Body of pancreas (tissue), 4 donors: ENCODE measurements around the gene DTHD1. TPM values are rescaled to one million over a fixed set of nuclear protein-coding genes. Genes with fewer than 3 reads are reported as not detected.
A peak's percentile ranks its signal among the peaks of the same experiment; 100 is the strongest.

Experiments used
- ATAC-seq: fragments of 150-250 bp; one replicate; pipeline ENCODE4 v1.9.1; 2016
- DNase-seq, 4 donors: peaks; one replicate each; pipeline ENCODE4 v3.0.0-alpha.2; 2019
- H3K27ac ChIP-seq, 4 donors: fragments of 200-600 bp; sonication (generic); 1 replicate in 3 of 4; 2 replicates in 1 of 4; pipeline versions ENCODE4 v1.5.1 to v1.6.1; 2016 to 2019; ENCODE audit warnings: mild to moderate bottlenecking in 1 of 4, mixed read lengths in 1 of 4, moderate library complexity in 1 of 4
- H3K27me3 ChIP-seq, 2 donors: fragments of 200-600 bp; sonication (generic); one replicate each; pipeline ENCODE4 v1.6.0; 2016; ENCODE audit warnings: mild to moderate bottlenecking in 1 of 2
- H3K36me3 ChIP-seq, 2 donors: fragments of 200-600 bp; sonication (generic); replicated peaks in 1 of 2; 2 replicates each; pipeline ENCODE4 v1.5.1; 2016; ENCODE audit warnings: low read depth in 2 of 2; ENCODE audit not compliant: insufficient read depth in 1 of 2
- H3K4me1 ChIP-seq: fragments of 200-600 bp; sonication (generic); one replicate; pipeline ENCODE4 v1.6.0; 2016
- H3K4me3 ChIP-seq, 2 donors: fragments of 200-600 bp; sonication (generic); 1 replicate in 1 of 2; 2 replicates in 1 of 2; pipeline ENCODE4 v1.5.1; 2016 to 2019
- H3K9me3 ChIP-seq, 3 donors: fragments of 200-600 bp; sonication (generic); 1 replicate in 2 of 3; 2 replicates in 1 of 3; pipeline ENCODE4 v1.5.1; 2016
- CTCF ChIP-seq, 7 experiments: fragments of 450-650 bp in 4 of 7; fragments of 200-600 bp in 3 of 7; sonication (generic) in 3 of 7; IDR thresholded peaks; one replicate each; pipeline ENCODE4 v1.5.1; 2016 to 2019; ENCODE audit warnings: antibody characterized with exemption in 7 of 7
- POLR2A ChIP-seq, 3 donors: fragments of 450-650 bp; IDR thresholded peaks; one replicate each; pipeline ENCODE4 v1.6.1; 2016; ENCODE audit warnings: antibody characterized with exemption in 3 of 3, mild to moderate bottlenecking in 2 of 3
- WGBS, 2 donors: methylation state at CpG; one replicate each; pipeline ENCODE4 v1.1.5; 2017; 5-methylcytosine and 5-hydroxymethylcytosine counted together
- intact Hi-C: fragments of 100-400 bp; cut with DNase I; formaldehyde crosslinking; loops from one replicate; pipeline ENCODE4 v1.15.1; 2023
- total RNA-seq, 2 donors: library from RNA; depleted of rRNA; stranded (reverse); fragments of >200 nt; gene quantifications; one replicate each; pipeline ENCODE4 v1.1.0, GENCODE V29; 2016

Gene DTHD1
- total RNA-seq, 2 donors from 2014 or later: under 0.01 TPM; not detected in 1

GRCh38 chr4:36304138-36304681 lies 22.8 kb downstream of the DTHD1 start:
- no peak overlapping the region for H3K27ac ChIP-seq
- H3K27me3 ChIP-seq: no peaks in the 10 kb centered on the region
- H3K9me3 ChIP-seq: no peaks in the 10 kb centered on the region
- no peak for ATAC-seq
- H3K4me1 ChIP-seq: no peaks in the 10 kb centered on the region
- no peaks in the 10 kb centered on the region for H3K36me3 ChIP-seq
- no peak for DNase-seq
- H3K4me3 ChIP-seq: no peak overlapping the region
- WGBS, 2 donors: 31% methylated on average over 1 of the region's 1 CpG
- TF ChIP-seq CTCF (IDR thresholded peaks at IDR 0.05): no peak
- no peak for TF ChIP-seq POLR2A (IDR thresholded peaks at IDR 0.05)
- intact Hi-C loops: no loop called here

GRCh38 chr4:36308150-36308549 lies 26.7 kb downstream of the DTHD1 start:
- ATAC-seq (no peak), DNase-seq (no peak)
- WGBS, 2 donors: 46 to 69% methylated on average over 2 of the region's 2 CpGs
- no peaks in the 10 kb centered on the region for H3K27me3 ChIP-seq
- no peaks in the 10 kb centered on the region for H3K9me3 ChIP-seq
- no peak overlapping the region for H3K4me3 ChIP-seq
- no peak for TF ChIP-seq CTCF (IDR thresholded peaks at IDR 0.05)
- no peak for TF ChIP-seq POLR2A (IDR thresholded peaks at IDR 0.05)
- intact Hi-C loops: no loop called here
- H3K4me1 ChIP-seq: no peaks in the 10 kb centered on the region
- H3K27ac ChIP-seq: no peak overlapping the region
- no peaks in the 10 kb centered on the region for H3K36me3 ChIP-seq

GRCh38 chr4:36310216-36310615 lies 28.8 kb downstream of the DTHD1 start:
- ATAC-seq (no peak), DNase-seq (no peak)
- Histone ChIP-seq H3K36me3 (no peaks in the 10 kb centered on the region), H3K4me3 (no peak overlapping the region), H3K27me3 (no peaks in the 10 kb centered on the region), H3K27ac (no peak overlapping the region), H3K9me3 (no peaks in the 10 kb centered on the region), H3K4me1 (no peaks in the 10 kb centered on the region)
- intact Hi-C loops: no loop called here
- 50 to 60% methylated on average over 4 of the region's 4 CpGs for WGBS, 2 donors
- no peak for TF ChIP-seq CTCF (IDR thresholded peaks at IDR 0.05)
- TF ChIP-seq POLR2A (IDR thresholded peaks at IDR 0.05): no peak

GRCh38 chr4:36310793-36311192 lies 29.4 kb downstream of the DTHD1 start:
- DNase-seq (peak in 1 of 4 donors; percentile 46), ATAC-seq (no peak)
- H3K27me3 ChIP-seq: no peaks in the 10 kb centered on the region

More at GRCh38 chr4:36310793-36311192, 29.4 kb downstream of the DTHD1 start:
- TF ChIP-seq POLR2A (IDR thresholded peaks at IDR 0.05): no peak
- TF ChIP-seq CTCF (IDR thresholded peaks at IDR 0.05): no peak
- intact Hi-C loops: no loop called here
- Histone ChIP-seq H3K27ac (no peak overlapping the region), H3K4me1 (no peaks in the 10 kb centered on the region), H3K4me3 (no peak overlapping the region), H3K9me3 (no peaks in the 10 kb centered on the region), H3K36me3 (no peaks in the 10 kb centered on the region)
- 66 to 67% methylated on average over 8 of the region's 8 CpGs for WGBS, 2 donors
